GM12878 (cell line): Measurements from ENCODE around the gene LRBA. TPM values are rescaled to one million over a fixed set of nuclear protein-coding genes. Genes with fewer than 3 reads are reported as not detected.

Experiments
- ATAC-seq: fragments of 200-7000 bp; cut with Tn5 transposase; 3 replicates; pipeline ENCODE4 v1.9.1; 2020; ENCODE audit warnings: mild to moderate bottlenecking, moderate library complexity
- BruUV-seq: library from RNA; stranded (reverse); fragments of 400-500 nt; replicated peaks from 2 replicates; lab custom pipeline; 2021; lab: Mats Ljungman, UMichigan
- CTCF ChIA-PET: fragments of 300-600 bp; sonication (Branson Sonifier 250); formaldehyde crosslinking; extraction: SDS; loops from one replicate; lab custom pipeline; 2021; ENCODE audit warnings: inconsistent platforms; lab: Yijun Ruan, JAX
- POLR2A ChIA-PET: fragments of 350-600 bp; formaldehyde crosslinking; extraction: SDS; loops from one replicate; lab custom pipeline; 2021; ENCODE audit warnings: inconsistent platforms; lab: Charles Lee
- RAD21 ChIA-PET: fragments of 300-600 bp; sonication (Branson Sonifier 250); formaldehyde crosslinking; loops from one replicate; lab custom pipeline; 2023; ENCODE audit warnings: antibody characterized with exemption; ENCODE audit not compliant: unreplicated experiment; lab: Charles Lee
- SMC1A ChIA-PET: fragments of 300-600 bp; sonication (Branson Sonifier 250); formaldehyde crosslinking; loops from one replicate; lab custom pipeline; 2023; ENCODE audit not compliant: unreplicated experiment, uncharacterized antibody; lab: Charles Lee
- DNase-seq: peaks from one replicate; pipeline ENCODE4 v3.0.0-alpha.2; 2011; ENCODE audit warnings: low read depth, low spot score
- FAIRE-seq: peaks from 3 replicates; lab custom pipeline; 2011; peaks lifted over from hg19 to GRCh38; lab: Jason Lieb, UNC
- H2AFZ ChIP-seq: 2 replicates; pipeline ENCODE4 v1.6.0; 2011; ENCODE audit warnings: low read depth, low read length, control low read depth; ENCODE audit not compliant: control insufficient read depth
- H3K27ac ChIP-seq: 2 replicates; pipeline ENCODE4 v1.5.1; 2011; ENCODE audit warnings: control low read depth; ENCODE audit not compliant: control insufficient read depth, insufficient read depth
- H3K27me3 ChIP-seq, 2 experiments: replicated peaks in 1 of 2; 2 replicates each; pipeline versions ENCODE4 v1.6.0 to v1.6.1; 2011; ENCODE audit warnings: low read length in 1 of 2; ENCODE audit not compliant: control insufficient read depth in 2 of 2, insufficient read depth in 2 of 2
- H3K36me3 ChIP-seq, 2 experiments: 2 replicates each; pipeline ENCODE4 v1.5.1; 2011; ENCODE audit warnings: low read length in 1 of 2; ENCODE audit not compliant: control insufficient read depth in 2 of 2, insufficient read depth in 2 of 2
- H3K4me1 ChIP-seq: 2 replicates; pipeline ENCODE4 v1.6.1; 2011; ENCODE audit warnings: mild to moderate bottlenecking, low read length, moderate library complexity, mixed read lengths; ENCODE audit not compliant: control insufficient read depth, insufficient read depth
- H3K4me2 ChIP-seq: 2 replicates; pipeline ENCODE4 v1.6.0; 2011; ENCODE audit warnings: control low read depth; ENCODE audit not compliant: control insufficient read depth, insufficient read depth
- H3K4me3 ChIP-seq: fragments of 200-600 bp; sonication (generic); 2 replicates; pipeline ENCODE4 v1.5.1; 2016
- H3K79me2 ChIP-seq: 2 replicates; pipeline ENCODE4 v1.6.0; 2011; ENCODE audit warnings: low read length; ENCODE audit not compliant: control insufficient read depth, insufficient read depth
- H3K9ac ChIP-seq: 2 replicates; pipeline ENCODE4 v1.8.0; 2011; ENCODE audit warnings: low read length, control low read depth, mixed read lengths; ENCODE audit not compliant: control insufficient read depth, insufficient read depth
- H3K9me3 ChIP-seq: replicated peaks from 3 replicates; pipeline ENCODE4 v1.5.1; 2011; ENCODE audit warnings: mild to moderate bottlenecking, low read length; ENCODE audit not compliant: control insufficient read depth, insufficient read depth
- H4K20me1 ChIP-seq: 2 replicates; pipeline ENCODE4 v1.6.0; 2011; ENCODE audit not compliant: control insufficient read depth, insufficient read depth
- JUND ChIP-seq: IDR thresholded peaks from 2 replicates; pipeline ENCODE4 v1.6.1; 2012; ENCODE audit warnings: low read depth, mild to moderate bottlenecking, low read length, improper control_type of control experiment, moderate library complexity
- KAT2A ChIP-seq: conservative IDR thresholded peaks from 2 replicates; pipeline ENCODE4 v1.6.1; 2011; ENCODE audit warnings: low read depth, low read length; ENCODE audit not compliant: control insufficient read depth
- NFYA ChIP-seq: IDR thresholded peaks from 2 replicates; pipeline ENCODE4 v1.6.1; 2011; ENCODE audit warnings: low read depth, mild to moderate bottlenecking, low read length, improper control_type of control experiment, borderline replicate concordance
- SIN3A ChIP-seq: IDR thresholded peaks from 2 replicates; pipeline ENCODE4 v1.6.1; 2012; ENCODE audit warnings: low read depth, low read length, improper control_type of control experiment
- SIX5 ChIP-seq: IDR thresholded peaks from 2 replicates; pipeline ENCODE4 v1.6.1; 2011; ENCODE audit warnings: mild to moderate bottlenecking, low read depth, low read length, moderate library complexity; ENCODE audit not compliant: severe bottlenecking
- ZNF217 ChIP-seq: fragments of 450-650 bp; IDR thresholded peaks from 2 replicates; pipeline ENCODE4 v1.6.1; 2017; ENCODE audit warnings: antibody characterized with exemption, mild to moderate bottlenecking
- ZNF24 ChIP-seq: fragments of 450-650 bp; IDR thresholded peaks from 2 replicates; pipeline ENCODE4 v1.6.1; 2017; ENCODE audit warnings: antibody characterized with exemption, mild to moderate bottlenecking
- WGBS: methylation state at CpG from one replicate; pipeline ENCODE4 v1.1.6; 2016; ENCODE audit warnings: low lambda C conversion rate; ENCODE audit not compliant: insufficient replicate concordance, insufficient coverage; ENCODE audit errors: missing lambda C conversion rate; 5-methylcytosine and 5-hydroxymethylcytosine counted together
- in situ Hi-C: fragments of 300-500 bp; cut with MboI; formaldehyde crosslinking; loops from 9 replicates; pipeline ENCODE4 v1.14.3; 2018; ENCODE audit warnings: mixed read lengths
- intact Hi-C: fragments of 100-400 bp; cut with micrococcal nuclease; formaldehyde crosslinking; loops from one replicate; pipeline ENCODE4 v1.14.2; 2022; ENCODE audit not compliant: unreplicated experiment
- polyA plus RNA-seq, 11 experiments: library from polyadenylated mRNA; depleted of rRNA in 4 of 11; unstranded in 6 of 11; stranded (reverse) in 5 of 11; fragments of >200 nt; fragmentation: Nextera tagmentation in 4 of 11; fragmentation: Illumina TruSeq in 1 of 11; extraction: Ambion mirVana in 4 of 11; extraction: Trizol in 1 of 11; gene quantifications; 1 replicate in 1 of 11; 2 replicates in 10 of 11; pipeline versions ENCODE4 v1.2.1 to v1.2.3, GENCODE V29; 2011 to 2016; ENCODE audit warnings: inconsistent platforms in 2 of 11, missing spikeins in 2 of 11, low read depth in 1 of 11
- total RNA-seq, 4 experiments: library from RNA; depleted of rRNA in 3 of 4; stranded (reverse); fragments of >200 nt in 3 of 4; fragmentation: Illumina TruSeq in 1 of 4; extraction: Trizol in 1 of 4; gene quantifications; 2 replicates each; pipeline versions ENCODE4 v1.2.1 to v1.2.3, GENCODE V29; 2013 to 2021
- TF ChIP-seq, protein P1 (sequence below): IDR thresholded peaks from 2 replicates; pipeline ENCODE4 v1.6.1; 2012; ENCODE audit warnings: low read depth, low read length, improper control_type of control experiment
- TF ChIP-seq, protein P2 (sequence below): fragments of 450-650 bp; IDR thresholded peaks from 2 replicates; pipeline ENCODE4 v1.6.1; 2017; ENCODE audit warnings: mild to moderate bottlenecking
- TF ChIP-seq, protein P3 (sequence below): IDR thresholded peaks from 2 replicates; pipeline ENCODE4 v1.6.1; 2011; ENCODE audit warnings: low read depth, mild to moderate bottlenecking, low read length, moderate library complexity, borderline replicate concordance; ENCODE audit errors: extremely low read depth
- TF ChIP-seq, protein P4 (sequence below): fragments of 450-650 bp; conservative IDR thresholded peaks from 2 replicates; pipeline ENCODE4 v1.6.1; 2017; ENCODE audit warnings: mild to moderate bottlenecking, moderate library complexity

The LRBA gene
- total and polyA plus RNA-seq, 10 of the 15 experiments (the other 5 are each of a cell fraction or from before 2014, with no cell fraction given), result 20.3 to 93.4 (median 55.0) TPM

DNA sequence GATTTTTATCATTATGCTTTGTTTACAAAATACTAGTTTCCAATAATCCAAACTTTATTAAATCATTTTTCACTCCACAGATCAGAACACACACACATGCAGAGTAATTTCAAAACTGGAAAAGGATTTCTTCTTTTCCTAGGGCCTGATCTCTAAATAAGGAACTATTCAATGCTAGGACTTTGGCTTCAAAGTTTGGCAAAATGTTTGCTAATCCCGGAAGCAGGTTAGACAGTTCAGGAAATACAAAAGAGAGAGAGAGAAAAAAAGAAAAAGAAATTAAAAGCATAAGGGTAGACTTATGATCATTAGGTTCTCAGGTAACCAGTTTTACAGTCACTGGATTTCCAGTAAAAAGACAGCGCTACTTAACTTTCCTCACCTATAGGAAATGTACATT lies 725.9 kb downstream of the LRBA start (continued):
- TF ChIP-seq, protein P1, sequence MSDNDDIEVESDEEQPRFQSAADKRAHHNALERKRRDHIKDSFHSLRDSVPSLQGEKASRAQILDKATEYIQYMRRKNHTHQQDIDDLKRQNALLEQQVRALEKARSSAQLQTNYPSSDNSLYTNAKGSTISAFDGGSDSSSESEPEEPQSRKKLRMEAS, result no peak
- no peak for TF ChIP-seq ZNF24
- TF ChIP-seq KAT2A, result no peak
- TF ChIP-seq, protein P2, sequence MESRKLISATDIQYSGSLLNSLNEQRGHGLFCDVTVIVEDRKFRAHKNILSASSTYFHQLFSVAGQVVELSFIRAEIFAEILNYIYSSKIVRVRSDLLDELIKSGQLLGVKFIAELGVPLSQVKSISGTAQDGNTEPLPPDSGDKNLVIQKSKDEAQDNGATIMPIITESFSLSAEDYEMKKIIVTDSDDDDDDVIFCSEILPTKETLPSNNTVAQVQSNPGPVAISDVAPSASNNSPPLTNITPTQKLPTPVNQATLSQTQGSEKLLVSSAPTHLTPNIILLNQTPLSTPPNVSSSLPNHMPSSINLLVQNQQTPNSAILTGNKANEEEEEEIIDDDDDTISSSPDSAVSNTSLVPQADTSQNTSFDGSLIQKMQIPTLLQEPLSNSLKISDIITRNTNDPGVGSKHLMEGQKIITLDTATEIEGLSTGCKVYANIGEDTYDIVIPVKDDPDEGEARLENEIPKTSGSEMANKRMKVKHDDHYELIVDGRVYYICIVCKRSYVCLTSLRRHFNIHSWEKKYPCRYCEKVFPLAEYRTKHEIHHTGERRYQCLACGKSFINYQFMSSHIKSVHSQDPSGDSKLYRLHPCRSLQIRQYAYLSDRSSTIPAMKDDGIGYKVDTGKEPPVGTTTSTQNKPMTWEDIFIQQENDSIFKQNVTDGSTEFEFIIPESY, result no peak

DNA sequence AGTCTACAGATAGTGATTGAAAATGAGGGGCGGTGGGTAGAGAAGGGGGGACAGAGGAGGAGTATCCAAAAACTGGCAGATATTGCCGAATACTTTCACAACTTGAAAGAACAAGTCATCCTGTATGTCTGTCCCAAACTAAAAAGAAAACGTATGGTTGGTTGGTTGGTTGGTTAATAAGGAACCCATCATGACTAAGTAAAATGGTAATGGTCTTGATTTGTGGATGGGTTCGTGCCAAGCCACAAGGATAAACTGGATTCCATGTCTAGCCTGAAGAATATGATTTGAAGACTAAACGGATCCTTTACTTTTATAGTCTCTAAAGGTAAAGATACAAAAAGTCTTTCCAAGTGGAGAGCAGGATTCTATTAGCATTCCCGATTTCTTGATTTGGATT lies 728.4 kb downstream of the LRBA start:
- no TSS peak for BruUV-seq
- RAD21 ChIA-PET, result no interaction called here
- WGBS, result 88% methylated on average over 6 of the region's 6 CpGs
- Histone ChIP-seq H3K4me2 (no peak overlapping the region), H3K9me3 (no peaks in the 10 kb centered on the region), H3K27me3 (no peaks in the 10 kb centered on the region)
- FAIRE-seq (peak; percentile 47), ATAC-seq (no peak)
- TF ChIP-seq ZNF217 (no peak), JUND (no peak), SIN3A (no peak), NFYA (no peak), SIX5 (no peak)
- TF ChIP-seq, protein P3, sequence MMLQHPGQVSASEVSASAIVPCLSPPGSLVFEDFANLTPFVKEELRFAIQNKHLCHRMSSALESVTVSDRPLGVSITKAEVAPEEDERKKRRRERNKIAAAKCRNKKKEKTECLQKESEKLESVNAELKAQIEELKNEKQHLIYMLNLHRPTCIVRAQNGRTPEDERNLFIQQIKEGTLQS, result no peak
- TF ChIP-seq, protein P4, sequence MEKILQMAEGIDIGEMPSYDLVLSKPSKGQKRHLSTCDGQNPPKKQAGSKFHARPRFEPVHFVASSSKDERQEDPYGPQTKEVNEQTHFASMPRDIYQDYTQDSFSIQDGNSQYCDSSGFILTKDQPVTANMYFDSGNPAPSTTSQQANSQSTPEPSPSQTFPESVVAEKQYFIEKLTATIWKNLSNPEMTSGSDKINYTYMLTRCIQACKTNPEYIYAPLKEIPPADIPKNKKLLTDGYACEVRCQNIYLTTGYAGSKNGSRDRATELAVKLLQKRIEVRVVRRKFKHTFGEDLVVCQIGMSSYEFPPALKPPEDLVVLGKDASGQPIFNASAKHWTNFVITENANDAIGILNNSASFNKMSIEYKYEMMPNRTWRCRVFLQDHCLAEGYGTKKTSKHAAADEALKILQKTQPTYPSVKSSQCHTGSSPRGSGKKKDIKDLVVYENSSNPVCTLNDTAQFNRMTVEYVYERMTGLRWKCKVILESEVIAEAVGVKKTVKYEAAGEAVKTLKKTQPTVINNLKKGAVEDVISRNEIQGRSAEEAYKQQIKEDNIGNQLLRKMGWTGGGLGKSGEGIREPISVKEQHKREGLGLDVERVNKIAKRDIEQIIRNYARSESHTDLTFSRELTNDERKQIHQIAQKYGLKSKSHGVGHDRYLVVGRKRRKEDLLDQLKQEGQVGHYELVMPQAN, result no peak
- TF ChIP-seq, all 136 proteins: peak for 0
- no peaks in the 10 kb centered on the region for H3K79me2 ChIP-seq
- peaks cover 0 to 2% of the 10 kb centered on the region in 2 experiments; a peak in 1 of 4 replicates for H3K36me3 ChIP-seq
- ChIA-PET CTCF (no interaction called here), SMC1A (no interaction called here), POLR2A (no interaction called here)
- H3K4me3 ChIP-seq, result no peak overlapping the region
- DNase-seq, result no peak
- in situ Hi-C loops (no loop called here), intact Hi-C loops (no loop called here)
- H3K27ac ChIP-seq, result no peak overlapping the region
- no peak overlapping the region for H3K9ac ChIP-seq
- no peak overlapping the region for H2AFZ ChIP-seq
- no peaks in the 10 kb centered on the region for H4K20me1 ChIP-seq
- no peaks in the 10 kb centered on the region for H3K4me1 ChIP-seq
